ENCODE measurements around the gene RBMS3. TPM values are rescaled to one million over a fixed set of nuclear protein-coding genes. Genes with fewer than 3 reads are reported as not detected.

The RBMS3 gene
- total and polyA plus RNA-seq, 2 of the 13 experiments (the other 11 are each of a cell fraction or from before 2014, with no cell fraction given) = not detected

GRCh38 chr3:29521751-29522150 lies 240.9 kb downstream of the RBMS3 start:
- no peaks in the 10 kb centered on the region for H3K36me3 ChIP-seq (replicated peaks in 1 of 2; ENCODE audit: control insufficient read depth in 1 of 2, insufficient read depth in 2 of 2, low read length in 2 of 2)
- no peak overlapping the region for H3K4me2 ChIP-seq (ENCODE audit: low read depth, low read length)
- H3K27me3 ChIP-seq (ENCODE audit: control insufficient read depth in 1 of 2, insufficient read depth in 2 of 2, low read length in 2 of 2) = no peaks in the 10 kb centered on the region
- intact Hi-C loops (cut with micrococcal nuclease; ENCODE audit: unreplicated experiment) (no loop called here), in situ Hi-C loops (cut with HindIII; ENCODE audit: extremely low pct_ligation_motif_present, low pct_unique_long_range_greater_than_20kb) (no loop called here)
- H3K79me2 ChIP-seq (ENCODE audit: insufficient read depth, low read length) = no peaks in the 10 kb centered on the region
- 0% methylated on average over 2 of the region's 2 CpGs for WGBS (ENCODE audit: low lambda C conversion rate)
- FAIRE-seq (no peak), ATAC-seq (no peak), DNase-seq (ENCODE audit: low spot score) (no peak)
- H3K9me3 ChIP-seq (ENCODE audit: low read length) = no peaks in the 10 kb centered on the region
- no peak overlapping the region for H2AFZ ChIP-seq (ENCODE audit: low read length)
- BruUV-seq (replicated peaks) = no TSS peak
- no peak overlapping the region for H3K4me3 ChIP-seq (replicated peaks in 1 of 3; ENCODE audit: insufficient read depth in 1 of 3, low read depth in 2 of 3, low read length in 3 of 3)
- H3K9ac ChIP-seq (ENCODE audit: insufficient read depth, low read depth, low read length) = no peak overlapping the region
- H4K20me1 ChIP-seq (ENCODE audit: insufficient read depth, low read length) = no peaks in the 10 kb centered on the region
- peaks cover 6% of the 10 kb centered on the region; the same call in 1 of the 2 replicates for H3K4me1 ChIP-seq (ENCODE audit: insufficient read depth, low read length)
- ChIA-PET CTCF (ENCODE audit: low intra/inter-chr PET ratio, low total read pairs) (no interaction called here), POLR2A (no interaction called here)
- H3K27ac ChIP-seq (ENCODE audit: extremely low read length, insufficient read depth, low read length) = no peak overlapping the region
- TF ChIP-seq SNAPC5 (CRISPR knock-in tag; IDR thresholded peaks at IDR 0.05; ENCODE audit: borderline replicate concordance) = no peak
- TF ChIP-seq ZNF225 (CRISPR knock-in tag; IDR thresholded peaks at IDR 0.05) = no peak
- no peak for TF ChIP-seq BHLHE40 (IDR thresholded peaks at IDR 0.05; ENCODE audit: low read length)
- TF ChIP-seq ZNF737 (CRISPR knock-in tag; IDR thresholded peaks at IDR 0.05; ENCODE audit: borderline replicate concordance) = no peak
- no peak for TF ChIP-seq ASH2L (IDR thresholded peaks at IDR 0.05; ENCODE audit: insufficient read length, low read depth, low read length)
- no peak for TF ChIP-seq IRF2 (CRISPR knock-in tag; IDR thresholded peaks at IDR 0.05)
- TF ChIP-seq ZNF605 (CRISPR knock-in tag; IDR thresholded peaks at IDR 0.05) = no peak
- TF ChIP-seq, protein P1, sequence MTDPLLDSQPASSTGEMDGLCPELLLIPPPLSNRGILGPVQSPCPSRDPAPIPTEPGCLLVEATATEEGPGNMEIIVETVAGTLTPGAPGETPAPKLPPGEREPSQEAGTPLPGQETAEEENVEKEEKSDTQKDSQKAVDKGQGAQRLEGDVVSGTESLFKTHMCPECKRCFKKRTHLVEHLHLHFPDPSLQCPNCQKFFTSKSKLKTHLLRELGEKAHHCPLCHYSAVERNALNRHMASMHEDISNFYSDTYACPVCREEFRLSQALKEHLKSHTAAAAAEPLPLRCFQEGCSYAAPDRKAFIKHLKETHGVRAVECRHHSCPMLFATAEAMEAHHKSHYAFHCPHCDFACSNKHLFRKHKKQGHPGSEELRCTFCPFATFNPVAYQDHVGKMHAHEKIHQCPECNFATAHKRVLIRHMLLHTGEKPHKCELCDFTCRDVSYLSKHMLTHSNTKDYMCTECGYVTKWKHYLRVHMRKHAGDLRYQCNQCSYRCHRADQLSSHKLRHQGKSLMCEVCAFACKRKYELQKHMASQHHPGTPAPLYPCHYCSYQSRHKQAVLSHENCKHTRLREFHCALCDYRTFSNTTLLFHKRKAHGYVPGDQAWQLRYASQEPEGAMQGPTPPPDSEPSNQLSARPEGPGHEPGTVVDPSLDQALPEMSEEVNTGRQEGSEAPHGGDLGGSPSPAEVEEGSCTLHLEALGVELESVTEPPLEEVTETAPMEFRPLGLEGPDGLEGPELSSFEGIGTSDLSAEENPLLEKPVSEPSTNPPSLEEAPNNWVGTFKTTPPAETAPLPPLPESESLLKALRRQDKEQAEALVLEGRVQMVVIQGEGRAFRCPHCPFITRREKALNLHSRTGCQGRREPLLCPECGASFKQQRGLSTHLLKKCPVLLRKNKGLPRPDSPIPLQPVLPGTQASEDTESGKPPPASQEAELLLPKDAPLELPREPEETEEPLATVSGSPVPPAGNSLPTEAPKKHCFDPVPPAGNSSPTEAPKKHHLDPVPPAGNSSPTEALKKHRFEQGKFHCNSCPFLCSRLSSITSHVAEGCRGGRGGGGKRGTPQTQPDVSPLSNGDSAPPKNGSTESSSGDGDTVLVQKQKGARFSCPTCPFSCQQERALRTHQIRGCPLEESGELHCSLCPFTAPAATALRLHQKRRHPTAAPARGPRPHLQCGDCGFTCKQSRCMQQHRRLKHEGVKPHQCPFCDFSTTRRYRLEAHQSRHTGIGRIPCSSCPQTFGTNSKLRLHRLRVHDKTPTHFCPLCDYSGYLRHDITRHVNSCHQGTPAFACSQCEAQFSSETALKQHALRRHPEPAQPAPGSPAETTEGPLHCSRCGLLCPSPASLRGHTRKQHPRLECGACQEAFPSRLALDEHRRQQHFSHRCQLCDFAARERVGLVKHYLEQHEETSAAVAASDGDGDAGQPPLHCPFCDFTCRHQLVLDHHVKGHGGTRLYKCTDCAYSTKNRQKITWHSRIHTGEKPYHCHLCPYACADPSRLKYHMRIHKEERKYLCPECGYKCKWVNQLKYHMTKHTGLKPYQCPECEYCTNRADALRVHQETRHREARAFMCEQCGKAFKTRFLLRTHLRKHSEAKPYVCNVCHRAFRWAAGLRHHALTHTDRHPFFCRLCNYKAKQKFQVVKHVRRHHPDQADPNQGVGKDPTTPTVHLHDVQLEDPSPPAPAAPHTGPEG (CRISPR knock-in tag; IDR thresholded peaks at IDR 0.05) = no peak
- TF ChIP-seq EP300 (IDR thresholded peaks at IDR 0.05; ENCODE audit: low read depth in 2 of 2, low read length in 2 of 2) = no peak
- TF ChIP-seq EP300 (CRISPR knock-in tag; IDR thresholded peaks at IDR 0.05; ENCODE audit: borderline replicate concordance) = no peak
- TF ChIP-seq DDIT3 (CRISPR knock-in tag; IDR thresholded peaks at IDR 0.05) = no peak
- TF ChIP-seq, protein P2, sequence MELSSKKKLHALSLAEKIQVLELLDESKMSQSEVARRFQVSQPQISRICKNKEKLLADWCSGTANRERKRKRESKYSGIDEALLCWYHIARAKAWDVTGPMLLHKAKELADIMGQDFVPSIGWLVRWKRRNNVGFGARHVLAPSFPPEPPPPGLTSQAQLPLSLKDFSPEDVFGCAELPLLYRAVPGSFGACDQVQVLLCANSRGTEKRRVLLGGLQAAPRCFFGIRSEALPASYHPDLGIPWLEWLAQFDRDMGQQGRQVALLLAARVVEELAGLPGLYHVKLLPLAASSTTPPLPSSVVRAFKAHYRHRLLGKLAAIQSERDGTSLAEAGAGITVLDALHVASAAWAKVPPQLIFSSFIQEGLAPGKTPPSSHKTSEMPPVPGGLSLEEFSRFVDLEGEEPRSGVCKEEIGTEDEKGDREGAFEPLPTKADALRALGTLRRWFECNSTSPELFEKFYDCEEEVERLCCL (CRISPR knock-in tag; IDR thresholded peaks at IDR 0.05; ENCODE audit: borderline replicate concordance) = no peak
- TF ChIP-seq KDM3A (CRISPR knock-in tag; IDR thresholded peaks at IDR 0.05; ENCODE audit: low read depth) = no peak
- TF ChIP-seq SNRNP70 (IDR thresholded peaks at IDR 0.05; ENCODE audit: low read depth, low read length) = no peak
